K562 (cell line): ENCODE measurements around the gene SLC35G6. TPM values are rescaled to one million over a fixed set of nuclear protein-coding genes. Genes with fewer than 3 reads are reported as not detected.

Experiments used
- CHD4 ChIP-seq: fragments of 200-600 bp; sonication (generic); IDR thresholded peaks from 3 replicates; pipeline ENCODE4 v1.6.1; 2012; ENCODE audit warnings: low read depth, mild to moderate bottlenecking, mixed read lengths, low read length, inconsistent platforms; ENCODE audit not compliant: insufficient read depth, insufficient replicate concordance, poor library complexity, severe bottlenecking
- HDAC2 ChIP-seq: fragments of 450-650 bp; IDR thresholded peaks from 2 replicates; pipeline ENCODE4 v1.6.1; 2016; ENCODE audit warnings: mild to moderate bottlenecking
- KLF1 ChIP-seq: fragments of 450-650 bp; IDR thresholded peaks from 2 replicates; pipeline ENCODE4 v1.6.1; 2016; ENCODE audit warnings: missing genetic modification characterization, missing compliant biosample characterization
- MAFF ChIP-seq: IDR thresholded peaks from 2 replicates; pipeline ENCODE4 v1.6.1; 2012; ENCODE audit warnings: low read length, improper control_type of control experiment
- NELFE ChIP-seq: IDR thresholded peaks from 2 replicates; pipeline ENCODE4 v1.6.1; 2011; ENCODE audit warnings: mild to moderate bottlenecking; ENCODE audit not compliant: insufficient read depth, insufficient read length
- PRPF4 ChIP-seq: fragments of 200-400 bp; formaldehyde crosslinking; IDR thresholded peaks from one replicate; pipeline ENCODE4 v1.6.1; 2017; ENCODE audit warnings: low read length, low read depth, mild to moderate bottlenecking; ENCODE audit not compliant: insufficient read depth, poor library complexity, severe bottlenecking
- SIRT6 ChIP-seq: IDR thresholded peaks from one replicate; pipeline ENCODE4 v1.6.1; 2012; ENCODE audit warnings: low read depth, mild to moderate bottlenecking, control low read depth, inconsistent platforms, low read length, moderate library complexity
- SUPT5H ChIP-seq: fragments of 450-650 bp; IDR thresholded peaks from 2 replicates; pipeline ENCODE4 v1.6.1; 2016
- ZNF197 ChIP-seq: fragments of 200-800 bp; sonication (Bioruptor generic); IDR thresholded peaks from 2 replicates; pipeline ENCODE4 v1.6.1; 2016; ENCODE audit warnings: low read depth, missing genetic modification characterization, missing compliant biosample characterization
- polyA plus RNA-seq, 8 experiments: library from polyadenylated mRNA; depleted of rRNA in 4 of 8; stranded (reverse) in 5 of 8; unstranded in 3 of 8; fragments of >200 nt; fragmentation: Nextera tagmentation in 2 of 8; fragmentation: Illumina TruSeq in 1 of 8; extraction: Ambion mirVana in 2 of 8; extraction: Trizol in 1 of 8; gene quantifications; 2 replicates each; pipeline versions ENCODE4 v1.2.1 to v1.2.3, GENCODE V29; 2011 to 2014; ENCODE audit warnings: inconsistent platforms in 1 of 8, missing spikeins in 1 of 8
- total RNA-seq, 7 experiments: library from RNA; depleted of rRNA in 6 of 7; stranded (reverse); fragments of >200 nt in 6 of 7; fragmentation: Illumina TruSeq in 2 of 7; extraction: Trizol in 2 of 7; gene quantifications; 2 replicates each; pipeline versions ENCODE4 v1.2.1 to v1.2.3, GENCODE V29; 2011 to 2021; ENCODE audit warnings: low replicate concordance in 1 of 7
- TF ChIP-seq, protein P1 (sequence below): fragments of 200-800 bp; sonication (Bioruptor generic); IDR thresholded peaks from 2 replicates; pipeline ENCODE4 v1.6.1; 2017; ENCODE audit warnings: missing genetic modification characterization, missing compliant biosample characterization
- TF ChIP-seq, protein P2 (sequence below): sonication (generic); formaldehyde crosslinking; IDR thresholded peaks from 2 replicates; pipeline ENCODE4 v1.8.0; 2023; ENCODE audit warnings: mild to moderate bottlenecking, missing genetic modification reagents
- TF ChIP-seq, protein P3 (sequence below): sonication (generic); formaldehyde crosslinking; IDR thresholded peaks from 2 replicates; pipeline ENCODE4 v1.8.1; 2023; ENCODE audit warnings: mild to moderate bottlenecking, missing genetic modification reagents
- TF ChIP-seq, protein P4 (sequence below): fragments of 250-450 bp; sonication (Bioruptor Pico); IDR thresholded peaks from 2 replicates; pipeline ENCODE4 v1.5.0; 2022; ENCODE audit warnings: mild to moderate bottlenecking
- TF ChIP-seq, protein P5 (sequence below): fragments of 250-450 bp; sonication (Bioruptor Pico); IDR thresholded peaks from 2 replicates; pipeline ENCODE4 v1.8.0; 2022; ENCODE audit warnings: moderate library complexity, mild to moderate bottlenecking, inconsistent platforms
- TF ChIP-seq, protein P6 (sequence below): sonication (generic); formaldehyde crosslinking; IDR thresholded peaks from 2 replicates; pipeline ENCODE4 v1.9.0; 2022; ENCODE audit warnings: mild to moderate bottlenecking, missing genetic modification reagents

The SLC35G6 gene
- total and polyA plus RNA-seq, 9 of the 15 experiments (the other 6 are each of a cell fraction or from before 2014, with no cell fraction given): not detected

DNA sequence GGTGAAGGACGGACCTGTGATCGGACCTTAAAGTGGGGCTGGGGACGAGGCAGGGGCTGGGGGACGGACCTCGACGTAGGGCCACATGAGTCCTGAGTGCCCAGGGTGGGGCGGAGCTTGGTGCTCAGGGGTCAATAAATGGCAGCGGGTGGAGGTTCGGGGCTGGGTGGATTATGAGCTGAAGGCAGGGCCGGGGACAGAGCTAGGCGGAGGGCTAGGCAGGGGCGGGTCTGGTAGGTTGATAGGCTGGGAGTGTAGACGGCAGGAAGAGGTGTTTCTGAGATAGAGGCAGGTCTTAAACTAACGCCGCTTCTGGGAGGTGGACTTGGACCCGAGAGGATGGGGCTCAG lies 35.7 kb upstream of the SLC35G6 start (continued):
- TF ChIP-seq, protein P1, sequence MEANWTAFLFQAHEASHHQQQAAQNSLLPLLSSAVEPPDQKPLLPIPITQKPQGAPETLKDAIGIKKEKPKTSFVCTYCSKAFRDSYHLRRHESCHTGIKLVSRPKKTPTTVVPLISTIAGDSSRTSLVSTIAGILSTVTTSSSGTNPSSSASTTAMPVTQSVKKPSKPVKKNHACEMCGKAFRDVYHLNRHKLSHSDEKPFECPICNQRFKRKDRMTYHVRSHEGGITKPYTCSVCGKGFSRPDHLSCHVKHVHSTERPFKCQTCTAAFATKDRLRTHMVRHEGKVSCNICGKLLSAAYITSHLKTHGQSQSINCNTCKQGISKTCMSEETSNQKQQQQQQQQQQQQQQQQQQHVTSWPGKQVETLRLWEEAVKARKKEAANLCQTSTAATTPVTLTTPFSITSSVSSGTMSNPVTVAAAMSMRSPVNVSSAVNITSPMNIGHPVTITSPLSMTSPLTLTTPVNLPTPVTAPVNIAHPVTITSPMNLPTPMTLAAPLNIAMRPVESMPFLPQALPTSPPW: 0 out of 2 replicates have a peak, but pooled peaks have one; percentile 0
- no peak for TF ChIP-seq NELFE
- TF ChIP-seq, protein P2, sequence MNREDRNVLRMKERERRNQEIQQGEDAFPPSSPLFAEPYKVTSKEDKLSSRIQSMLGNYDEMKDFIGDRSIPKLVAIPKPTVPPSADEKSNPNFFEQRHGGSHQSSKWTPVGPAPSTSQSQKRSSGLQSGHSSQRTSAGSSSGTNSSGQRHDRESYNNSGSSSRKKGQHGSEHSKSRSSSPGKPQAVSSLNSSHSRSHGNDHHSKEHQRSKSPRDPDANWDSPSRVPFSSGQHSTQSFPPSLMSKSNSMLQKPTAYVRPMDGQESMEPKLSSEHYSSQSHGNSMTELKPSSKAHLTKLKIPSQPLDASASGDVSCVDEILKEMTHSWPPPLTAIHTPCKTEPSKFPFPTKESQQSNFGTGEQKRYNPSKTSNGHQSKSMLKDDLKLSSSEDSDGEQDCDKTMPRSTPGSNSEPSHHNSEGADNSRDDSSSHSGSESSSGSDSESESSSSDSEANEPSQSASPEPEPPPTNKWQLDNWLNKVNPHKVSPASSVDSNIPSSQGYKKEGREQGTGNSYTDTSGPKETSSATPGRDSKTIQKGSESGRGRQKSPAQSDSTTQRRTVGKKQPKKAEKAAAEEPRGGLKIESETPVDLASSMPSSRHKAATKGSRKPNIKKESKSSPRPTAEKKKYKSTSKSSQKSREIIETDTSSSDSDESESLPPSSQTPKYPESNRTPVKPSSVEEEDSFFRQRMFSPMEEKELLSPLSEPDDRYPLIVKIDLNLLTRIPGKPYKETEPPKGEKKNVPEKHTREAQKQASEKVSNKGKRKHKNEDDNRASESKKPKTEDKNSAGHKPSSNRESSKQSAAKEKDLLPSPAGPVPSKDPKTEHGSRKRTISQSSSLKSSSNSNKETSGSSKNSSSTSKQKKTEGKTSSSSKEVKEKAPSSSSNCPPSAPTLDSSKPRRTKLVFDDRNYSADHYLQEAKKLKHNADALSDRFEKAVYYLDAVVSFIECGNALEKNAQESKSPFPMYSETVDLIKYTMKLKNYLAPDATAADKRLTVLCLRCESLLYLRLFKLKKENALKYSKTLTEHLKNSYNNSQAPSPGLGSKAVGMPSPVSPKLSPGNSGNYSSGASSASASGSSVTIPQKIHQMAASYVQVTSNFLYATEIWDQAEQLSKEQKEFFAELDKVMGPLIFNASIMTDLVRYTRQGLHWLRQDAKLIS (CRISPR knock-in tag): no peak
- TF ChIP-seq, protein P3, sequence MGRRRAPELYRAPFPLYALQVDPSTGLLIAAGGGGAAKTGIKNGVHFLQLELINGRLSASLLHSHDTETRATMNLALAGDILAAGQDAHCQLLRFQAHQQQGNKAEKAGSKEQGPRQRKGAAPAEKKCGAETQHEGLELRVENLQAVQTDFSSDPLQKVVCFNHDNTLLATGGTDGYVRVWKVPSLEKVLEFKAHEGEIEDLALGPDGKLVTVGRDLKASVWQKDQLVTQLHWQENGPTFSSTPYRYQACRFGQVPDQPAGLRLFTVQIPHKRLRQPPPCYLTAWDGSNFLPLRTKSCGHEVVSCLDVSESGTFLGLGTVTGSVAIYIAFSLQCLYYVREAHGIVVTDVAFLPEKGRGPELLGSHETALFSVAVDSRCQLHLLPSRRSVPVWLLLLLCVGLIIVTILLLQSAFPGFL (CRISPR knock-in tag): no peak
- TF ChIP-seq HDAC2: no peak
- TF ChIP-seq SUPT5H: no peak
- TF ChIP-seq PRPF4: no peak
- no peak for TF ChIP-seq CHD4
- no peak for TF ChIP-seq ZNF197 (CRISPR knock-in tag)
- no peak for TF ChIP-seq KLF1 (tag)
- TF ChIP-seq MAFF: no peak
- TF ChIP-seq, protein P4, sequence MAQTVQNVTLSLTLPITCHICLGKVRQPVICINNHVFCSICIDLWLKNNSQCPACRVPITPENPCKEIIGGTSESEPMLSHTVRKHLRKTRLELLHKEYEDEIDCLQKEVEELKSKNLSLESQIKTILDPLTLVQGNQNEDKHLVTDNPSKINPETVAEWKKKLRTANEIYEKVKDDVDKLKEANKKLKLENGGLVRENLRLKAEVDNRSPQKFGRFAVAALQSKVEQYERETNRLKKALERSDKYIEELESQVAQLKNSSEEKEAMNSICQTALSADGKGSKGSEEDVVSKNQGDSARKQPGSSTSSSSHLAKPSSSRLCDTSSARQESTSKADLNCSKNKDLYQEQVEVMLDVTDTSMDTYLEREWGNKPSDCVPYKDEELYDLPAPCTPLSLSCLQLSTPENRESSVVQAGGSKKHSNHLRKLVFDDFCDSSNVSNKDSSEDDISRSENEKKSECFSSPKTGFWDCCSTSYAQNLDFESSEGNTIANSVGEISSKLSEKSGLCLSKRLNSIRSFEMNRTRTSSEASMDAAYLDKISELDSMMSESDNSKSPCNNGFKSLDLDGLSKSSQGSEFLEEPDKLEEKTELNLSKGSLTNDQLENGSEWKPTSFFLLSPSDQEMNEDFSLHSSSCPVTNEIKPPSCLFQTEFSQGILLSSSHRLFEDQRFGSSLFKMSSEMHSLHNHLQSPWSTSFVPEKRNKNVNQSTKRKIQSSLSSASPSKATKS (CRISPR knock-in tag): no peak
- TF ChIP-seq, protein P5, sequence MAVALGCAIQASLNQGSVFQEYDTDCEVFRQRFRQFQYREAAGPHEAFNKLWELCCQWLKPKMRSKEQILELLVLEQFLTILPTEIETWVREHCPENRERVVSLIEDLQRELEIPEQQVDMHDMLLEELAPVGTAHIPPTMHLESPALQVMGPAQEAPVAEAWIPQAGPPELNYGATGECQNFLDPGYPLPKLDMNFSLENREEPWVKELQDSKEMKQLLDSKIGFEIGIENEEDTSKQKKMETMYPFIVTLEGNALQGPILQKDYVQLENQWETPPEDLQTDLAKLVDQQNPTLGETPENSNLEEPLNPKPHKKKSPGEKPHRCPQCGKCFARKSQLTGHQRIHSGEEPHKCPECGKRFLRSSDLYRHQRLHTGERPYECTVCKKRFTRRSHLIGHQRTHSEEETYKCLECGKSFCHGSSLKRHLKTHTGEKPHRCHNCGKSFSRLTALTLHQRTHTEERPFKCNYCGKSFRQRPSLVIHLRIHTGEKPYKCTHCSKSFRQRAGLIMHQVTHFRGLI (CRISPR knock-in tag): no peak
- TF ChIP-seq SIRT6: no peak
- TF ChIP-seq, protein P6, sequence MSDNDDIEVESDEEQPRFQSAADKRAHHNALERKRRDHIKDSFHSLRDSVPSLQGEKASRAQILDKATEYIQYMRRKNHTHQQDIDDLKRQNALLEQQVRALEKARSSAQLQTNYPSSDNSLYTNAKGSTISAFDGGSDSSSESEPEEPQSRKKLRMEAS: no peak
